GM21381 (cell line): ENCODE results near the gene RNF223.
"Not testable (repeated sequence)": the region's sequence is repeated elsewhere in the genome, so short reads cannot be mapped to it uniquely, and the experiment has no call there.

Experiments
- ATAC-seq: cut with Tn5 transposase; IDR thresholded peaks from one replicate; pipeline ENCODE4 v1.9.1; 2021; ENCODE audit warnings: mild to moderate bottlenecking, moderate library complexity; ENCODE audit not compliant: unreplicated experiment

RNF223 gene

GRCh38 chr1:1031659-1032235, 42.4 kb downstream of the RNF223 start:
- ATAC-seq = no peak

DNA sequence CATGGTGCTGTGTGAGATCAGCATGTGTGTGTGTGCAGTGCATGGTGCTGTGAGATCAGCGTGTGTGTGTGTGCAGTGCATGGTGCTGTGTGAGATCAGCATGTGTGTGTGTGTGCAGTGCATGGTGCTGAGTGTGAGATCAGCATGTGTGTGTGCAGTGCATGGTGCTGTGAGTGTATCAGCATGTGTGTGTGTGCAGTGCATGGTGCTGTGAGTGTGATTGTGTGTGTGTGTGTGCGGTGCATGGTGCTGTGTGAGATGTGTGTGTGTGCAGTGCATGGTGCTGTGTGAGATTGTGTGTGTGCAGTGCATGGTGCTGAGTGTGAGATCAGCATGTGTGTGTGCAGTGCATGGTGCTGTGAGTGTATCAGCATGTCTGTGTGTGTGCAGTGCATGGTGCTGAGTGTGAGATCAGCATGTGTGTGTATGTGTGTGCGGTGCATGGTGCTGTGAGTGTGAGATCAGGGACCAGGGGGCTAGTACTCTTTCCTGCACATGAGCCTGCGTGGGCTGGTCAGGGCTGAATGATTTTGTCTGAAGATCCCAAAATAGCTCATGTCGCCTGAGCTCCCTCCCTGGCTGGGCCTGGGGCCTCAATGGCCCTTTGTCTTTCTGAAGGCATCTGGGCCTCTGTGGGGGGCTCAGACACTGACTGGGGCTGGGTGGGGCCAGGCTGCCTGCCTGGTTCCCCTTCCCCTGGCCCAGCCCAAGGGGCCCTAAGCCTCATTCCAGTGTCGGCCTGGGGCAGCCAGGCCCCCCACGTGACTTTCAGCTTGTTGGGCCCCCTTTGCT, 43.0 kb downstream of the RNF223 start:
- ATAC-seq = not testable (repeated sequence)

GRCh38 chr1:1027791-1028190, 46.3 kb downstream of the RNF223 start:
- no peak for ATAC-seq

- no peak for ATAC-seq
These were observed 47.3 kb downstream of the RNF223 start for GRCh38 chr1:1026599-1027413.

DNA sequence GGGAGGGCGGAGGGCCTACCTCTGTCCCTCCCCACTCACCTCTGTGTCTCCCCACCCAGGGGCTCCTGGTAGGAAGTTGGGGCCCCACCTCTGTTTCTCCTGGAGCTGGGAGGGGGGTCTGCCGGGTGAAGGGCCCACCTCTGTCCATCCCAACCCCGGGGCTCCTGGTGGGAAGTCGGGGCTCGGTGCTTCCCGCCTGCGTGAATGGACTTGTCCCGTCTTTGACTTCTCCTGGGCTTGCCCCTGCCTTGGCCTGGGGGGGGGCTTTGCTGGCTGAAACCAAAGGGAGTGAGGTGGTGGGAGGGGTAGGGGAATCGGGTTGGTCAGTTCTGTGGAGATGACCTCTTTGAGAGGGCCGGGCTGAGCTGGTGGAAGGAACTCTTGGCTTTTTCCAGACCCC, 48.4 kb downstream of the RNF223 start:
- no peak for ATAC-seq

GRCh38 chr1:1024771-1025699, 49.1 kb downstream of the RNF223 start:
- ATAC-seq = no peak

GRCh38 chr1:1024149-1024770, 49.8 kb downstream of the RNF223 start:
- ATAC-seq = no peak

DNA sequence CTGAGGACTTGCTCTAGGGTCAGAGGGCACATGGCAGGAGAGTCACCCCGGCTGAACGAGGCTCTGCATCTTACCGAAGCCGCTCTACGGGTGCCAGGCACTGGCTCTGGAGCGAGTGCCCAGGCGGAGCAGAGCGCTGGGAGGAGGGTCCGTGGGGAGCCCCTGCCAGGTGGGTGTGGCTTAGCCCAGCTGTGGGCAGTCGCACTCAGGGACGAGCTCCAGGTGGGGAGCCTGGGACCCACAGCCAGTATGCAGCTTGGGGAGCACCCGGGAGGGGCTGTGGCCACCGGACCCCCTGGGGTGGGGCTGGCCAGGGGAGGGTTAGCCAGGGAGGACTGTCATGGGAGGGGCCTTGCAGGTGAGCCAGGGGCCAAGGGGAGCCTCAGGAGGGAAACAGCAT, 50.4 kb downstream of the RNF223 start:
- no peak for ATAC-seq

GRCh38 chr1:1022302-1023009, 51.6 kb downstream of the RNF223 start:
- ATAC-seq = no peak

- ATAC-seq = no peak
These were observed 52.2 kb downstream of the RNF223 start for GRCh38 chr1:1021920-1022259.

GRCh38 chr1:1021010-1021919, 52.8 kb downstream of the RNF223 start:
- no peak for ATAC-seq
